Uterine smooth muscle cell (primary cell): ENCODE data around the gene ELK1. TPM values are rescaled to one million over a fixed set of nuclear protein-coding genes. Genes with fewer than 3 reads are reported as not detected.

Source experiments
- total RNA-seq: library from RNA; depleted of rRNA; stranded (reverse); fragments of >200 nt; gene quantifications from 2 replicates; pipeline ENCODE4 v1.2.3, GENCODE V29; 2014

Gene ELK1
- 20.4 and 23.6 TPM in 2 replicates for total RNA-seq

GRCh38 chrX:47650164-47651042, at the start of gene ELK1:
Gene ELK1 (minus strand): TSS chrX:47650563. CDS start chrX:47641441, 9,122 bp downstream.

GRCh38 chrX:47658684-47659420, 8.5 kb upstream of the ELK1 start, which contains the start of gene UXT:
Gene UXT (minus strand): TSS chrX:47659180. CDS start chrX:47658927, 253 bp downstream.

GRCh38 chrX:47629419-47630200, 20.8 kb downstream of the ELK1 start, which contains the start of gene CFP:
Gene CFP (minus strand): TSS chrX:47629930. CDS start chrX:47629844, 86 bp downstream.

GRCh38 chrX:47619486-47620302, 30.7 kb downstream of the ELK1 start, which contains the start of gene SYN1:
Gene SYN1 (minus strand): TSS chrX:47619857. CDS start chrX:47619728, 129 bp downstream.

Other genes starting within 250 kb of the ELK1 start
- gene ZNF41, start 167.3 kb downstream of the ELK1 start, total RNA-seq: 4.6 and 5.3 TPM in 2 replicates
- 12.1 and 12.3 TPM in 2 replicates for gene ARAF, start 89.4 kb downstream of the ELK1 start, total RNA-seq
- 461 and 698 TPM in 2 replicates for gene TIMP1, start 68.1 kb downstream of the ELK1 start, total RNA-seq
- 0.22 and 0.25 TPM in 2 replicates for gene SYN1, start 30.7 kb downstream of the ELK1 start, total RNA-seq
- gene CFP, start 20.6 kb downstream of the ELK1 start, total RNA-seq: 0.12 and 0.55 TPM in 2 replicates
- 94.1 and 108 TPM in 2 replicates for gene UXT, start 8.6 kb upstream of the ELK1 start, total RNA-seq
- 5.3 and 6.2 TPM in 2 replicates for gene ZNF81, start 186.3 kb upstream of the ELK1 start, total RNA-seq